GM18868 (cell line): Measurements from ENCODE around the gene CAMTA1.
"Not testable (repeated sequence)": the region's sequence is repeated elsewhere in the genome, so short reads cannot be mapped to it uniquely, and the experiment has no call there.

Experiments used
- ATAC-seq: cut with Tn5 transposase; IDR thresholded peaks from one replicate; pipeline ENCODE4 v1.9.1; 2021; ENCODE audit warnings: mild to moderate bottlenecking, moderate library complexity; ENCODE audit not compliant: unreplicated experiment

The CAMTA1 gene, protein sequence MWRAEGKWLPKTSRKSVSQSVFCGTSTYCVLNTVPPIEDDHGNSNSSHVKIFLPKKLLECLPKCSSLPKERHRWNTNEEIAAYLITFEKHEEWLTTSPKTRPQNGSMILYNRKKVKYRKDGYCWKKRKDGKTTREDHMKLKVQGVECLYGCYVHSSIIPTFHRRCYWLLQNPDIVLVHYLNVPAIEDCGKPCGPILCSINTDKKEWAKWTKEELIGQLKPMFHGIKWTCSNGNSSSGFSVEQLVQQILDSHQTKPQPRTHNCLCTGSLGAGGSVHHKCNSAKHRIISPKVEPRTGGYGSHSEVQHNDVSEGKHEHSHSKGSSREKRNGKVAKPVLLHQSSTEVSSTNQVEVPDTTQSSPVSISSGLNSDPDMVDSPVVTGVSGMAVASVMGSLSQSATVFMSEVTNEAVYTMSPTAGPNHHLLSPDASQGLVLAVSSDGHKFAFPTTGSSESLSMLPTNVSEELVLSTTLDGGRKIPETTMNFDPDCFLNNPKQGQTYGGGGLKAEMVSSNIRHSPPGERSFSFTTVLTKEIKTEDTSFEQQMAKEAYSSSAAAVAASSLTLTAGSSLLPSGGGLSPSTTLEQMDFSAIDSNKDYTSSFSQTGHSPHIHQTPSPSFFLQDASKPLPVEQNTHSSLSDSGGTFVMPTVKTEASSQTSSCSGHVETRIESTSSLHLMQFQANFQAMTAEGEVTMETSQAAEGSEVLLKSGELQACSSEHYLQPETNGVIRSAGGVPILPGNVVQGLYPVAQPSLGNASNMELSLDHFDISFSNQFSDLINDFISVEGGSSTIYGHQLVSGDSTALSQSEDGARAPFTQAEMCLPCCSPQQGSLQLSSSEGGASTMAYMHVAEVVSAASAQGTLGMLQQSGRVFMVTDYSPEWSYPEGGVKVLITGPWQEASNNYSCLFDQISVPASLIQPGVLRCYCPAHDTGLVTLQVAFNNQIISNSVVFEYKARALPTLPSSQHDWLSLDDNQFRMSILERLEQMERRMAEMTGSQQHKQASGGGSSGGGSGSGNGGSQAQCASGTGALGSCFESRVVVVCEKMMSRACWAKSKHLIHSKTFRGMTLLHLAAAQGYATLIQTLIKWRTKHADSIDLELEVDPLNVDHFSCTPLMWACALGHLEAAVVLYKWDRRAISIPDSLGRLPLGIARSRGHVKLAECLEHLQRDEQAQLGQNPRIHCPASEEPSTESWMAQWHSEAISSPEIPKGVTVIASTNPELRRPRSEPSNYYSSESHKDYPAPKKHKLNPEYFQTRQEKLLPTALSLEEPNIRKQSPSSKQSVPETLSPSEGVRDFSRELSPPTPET (N-terminal part only)

GRCh38 chr1:6785318-6785727 lies at the start of gene CAMTA1:
CAMTA1 (plus strand) TSS chr1:6785454; CDS start chr1:6785531, 77 bp downstream.
- ATAC-seq: no peak

- ATAC-seq: no peak
These were observed 46.1 kb upstream of the CAMTA1 start for GRCh38 chr1:6738987-6739676.

GRCh38 chr1:6742676-6743188 lies 42.5 kb upstream of the CAMTA1 start:
- not testable (repeated sequence) for ATAC-seq

GRCh38 chr1:6743189-6744101 lies 41.8 kb upstream of the CAMTA1 start:
- ATAC-seq: no peak

DNA sequence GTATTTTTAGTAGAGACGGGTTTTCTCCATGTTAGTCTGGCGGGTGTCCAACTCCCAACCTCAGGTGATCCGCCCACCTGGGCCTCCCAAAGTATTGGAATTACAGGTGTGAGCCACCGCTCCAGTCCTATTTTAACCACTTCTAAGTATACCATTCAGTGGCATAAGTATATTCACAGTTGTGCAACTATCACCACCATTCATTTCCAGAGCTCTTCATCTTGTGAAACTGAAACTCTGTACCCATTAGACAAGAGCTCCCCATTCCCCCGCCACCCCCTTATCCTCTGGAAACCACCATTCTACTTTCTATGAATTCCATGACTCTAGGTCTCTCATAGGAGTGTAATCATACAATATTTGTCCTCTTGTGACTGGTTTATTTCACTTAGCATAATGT lies 40.2 kb upstream of the CAMTA1 start:
- ATAC-seq: no peak

- no peak for ATAC-seq
These were observed 37.6 kb upstream of the CAMTA1 start for GRCh38 chr1:6747674-6748073.

- no peak for ATAC-seq
These were observed 34.8 kb upstream of the CAMTA1 start for GRCh38 chr1:6750490-6750889.

DNA sequence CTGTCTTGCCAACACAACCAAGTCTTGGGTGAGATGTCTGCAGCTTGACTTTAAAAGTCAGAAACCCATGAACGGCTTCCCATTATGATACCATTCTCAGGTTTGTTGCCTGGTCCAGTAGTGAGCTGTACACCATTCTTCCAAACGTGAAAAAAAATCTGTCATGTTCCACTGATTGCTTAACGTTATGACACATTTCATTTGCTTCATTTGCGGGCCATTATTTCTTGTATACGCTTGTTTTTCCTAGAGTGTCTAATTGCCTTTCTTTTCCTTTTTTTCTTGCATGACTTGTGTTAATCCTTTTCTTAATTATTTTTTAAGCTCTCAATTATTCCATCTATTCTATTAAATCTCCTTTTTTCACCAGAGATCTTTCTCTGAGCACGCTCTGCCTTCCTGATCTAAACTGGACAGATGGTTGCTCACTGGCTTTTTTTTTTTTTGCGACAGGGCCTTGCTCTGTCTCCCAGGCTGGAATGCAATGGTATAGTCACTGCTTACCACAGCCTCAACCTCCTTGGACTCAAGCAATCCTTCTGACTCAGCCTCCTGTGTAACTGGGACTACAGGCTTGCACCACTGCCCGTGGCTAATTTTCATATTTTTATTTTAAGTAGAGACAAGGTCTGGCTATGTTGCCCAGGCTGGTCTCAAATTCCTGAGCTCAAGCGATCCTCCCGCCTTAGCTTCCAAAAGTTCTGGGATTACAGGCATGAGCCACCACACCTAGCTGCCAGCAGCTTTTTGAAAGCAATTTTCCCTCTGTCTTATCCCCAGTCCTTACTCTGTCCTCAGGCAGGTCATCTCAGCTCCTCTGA lies 31.7 kb upstream of the CAMTA1 start:
- ATAC-seq: no peak

- ATAC-seq: no peak
These were observed 28.8 kb upstream of the CAMTA1 start for GRCh38 chr1:6756457-6756856.

DNA sequence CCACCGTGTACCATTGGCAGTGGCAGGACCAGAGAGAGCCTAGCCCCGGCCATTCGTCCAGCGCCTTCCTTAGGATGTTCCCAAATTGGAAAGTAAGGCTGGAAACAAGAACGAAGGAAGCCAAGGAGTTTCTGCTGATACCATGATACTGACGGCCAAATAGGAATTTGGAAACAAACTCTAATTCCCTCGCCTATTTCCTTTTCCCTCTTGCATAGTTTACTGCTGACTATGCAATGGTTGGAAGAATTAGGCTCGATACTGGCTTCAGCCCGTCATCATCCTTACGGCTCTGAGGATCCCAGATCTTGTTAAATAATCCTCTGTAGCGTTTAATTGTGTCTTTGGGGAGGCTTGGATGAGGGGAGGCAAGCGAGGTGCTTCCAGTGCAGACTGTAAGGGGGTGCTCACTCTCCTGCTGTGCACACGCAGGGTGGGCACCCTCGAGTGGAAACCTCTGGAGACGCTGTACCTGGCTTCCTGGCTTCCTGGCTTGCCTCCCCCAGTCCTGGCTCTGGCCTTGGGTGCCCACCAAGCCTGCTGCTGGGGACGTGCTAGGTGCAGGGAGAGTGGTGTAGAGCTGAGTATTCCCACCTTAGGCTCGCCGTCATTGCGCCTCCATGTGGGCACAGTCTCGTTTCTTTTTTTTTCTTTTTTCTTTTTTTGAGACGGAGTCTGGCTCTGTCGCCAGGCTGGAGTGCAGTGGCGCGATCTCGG lies 27.4 kb upstream of the CAMTA1 start:
- no peak for ATAC-seq

DNA sequence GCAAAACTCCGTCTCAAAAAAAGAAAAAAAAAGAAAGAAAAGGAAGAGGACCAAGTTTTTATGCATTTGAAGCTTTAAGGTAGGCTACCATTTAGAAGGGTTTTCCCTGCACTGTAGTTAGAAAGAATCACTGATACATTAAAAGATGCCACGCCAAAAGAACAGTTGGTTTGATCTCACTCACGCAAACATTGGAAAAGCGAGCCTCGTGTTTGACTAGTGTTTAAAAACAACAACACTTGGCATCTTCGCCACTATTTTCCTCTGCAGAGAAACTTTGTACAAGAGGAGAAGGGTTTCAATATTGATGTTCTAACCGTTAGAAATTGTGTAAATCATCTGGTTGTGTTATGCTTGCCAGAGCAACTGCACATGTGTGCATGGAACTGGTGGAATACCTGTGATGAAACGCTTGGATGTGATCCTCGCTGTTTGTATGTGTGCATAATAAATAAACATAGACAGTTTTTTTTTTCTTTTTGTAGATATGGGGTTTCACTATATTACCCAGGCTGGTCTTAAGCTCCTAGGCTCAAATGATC lies 24.0 kb upstream of the CAMTA1 start:
- ATAC-seq: no peak

DNA sequence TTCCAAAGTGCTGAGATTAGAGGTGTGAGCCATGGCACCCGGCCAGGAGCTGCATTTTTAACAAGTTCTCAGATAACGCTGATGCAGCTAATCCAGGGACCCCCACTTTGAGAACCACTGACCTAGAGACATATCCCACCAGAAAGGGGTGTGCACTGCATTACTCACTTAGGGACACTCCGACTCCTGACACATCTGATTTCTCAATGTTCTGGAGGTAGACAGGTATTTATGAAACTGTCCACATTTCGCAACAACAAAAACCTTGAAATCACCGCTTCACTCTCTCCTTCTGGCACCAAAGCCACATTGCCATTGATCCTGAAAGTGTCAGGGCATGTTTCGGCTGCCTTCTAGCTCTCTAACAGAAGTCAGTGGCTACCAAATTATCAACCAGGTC lies 23.2 kb upstream of the CAMTA1 start:
- ATAC-seq: no peak

DNA sequence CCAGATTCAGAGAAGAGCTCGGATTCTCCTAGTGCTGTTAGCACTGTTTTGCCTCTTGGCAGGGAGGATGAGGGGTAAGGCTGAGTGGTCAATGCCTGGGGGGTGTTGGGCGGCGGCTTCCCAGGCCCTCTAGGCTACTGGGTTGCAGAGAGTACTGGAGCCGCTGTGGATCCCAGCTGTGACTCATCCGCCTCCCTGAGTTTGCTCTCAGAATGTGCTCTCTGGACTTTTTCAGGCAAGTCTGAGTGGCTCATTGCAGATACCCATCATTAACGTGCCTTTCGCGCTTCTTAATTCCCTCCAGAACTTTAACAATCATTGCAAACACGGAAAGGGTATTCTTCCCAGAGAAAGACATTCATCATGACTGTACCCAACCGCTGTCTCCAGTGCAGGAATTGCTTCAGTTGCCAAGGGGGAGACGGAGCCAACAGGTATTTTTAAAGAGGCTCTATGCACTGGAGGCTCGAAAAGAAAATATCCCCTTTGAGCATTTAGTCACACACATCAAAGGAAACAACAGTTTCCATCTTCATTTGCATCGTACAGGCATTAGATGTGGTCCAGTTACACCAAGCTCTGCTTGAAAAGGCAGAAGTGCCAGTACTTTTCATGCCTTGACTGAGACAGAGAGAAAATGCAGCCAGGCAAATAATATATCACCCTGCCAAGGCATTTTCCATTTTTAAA lies 14.4 kb upstream of the CAMTA1 start:
- ATAC-seq: no peak

GRCh38 chr1:6771441-6771769 lies 13.8 kb upstream of the CAMTA1 start:
- no peak for ATAC-seq

DNA sequence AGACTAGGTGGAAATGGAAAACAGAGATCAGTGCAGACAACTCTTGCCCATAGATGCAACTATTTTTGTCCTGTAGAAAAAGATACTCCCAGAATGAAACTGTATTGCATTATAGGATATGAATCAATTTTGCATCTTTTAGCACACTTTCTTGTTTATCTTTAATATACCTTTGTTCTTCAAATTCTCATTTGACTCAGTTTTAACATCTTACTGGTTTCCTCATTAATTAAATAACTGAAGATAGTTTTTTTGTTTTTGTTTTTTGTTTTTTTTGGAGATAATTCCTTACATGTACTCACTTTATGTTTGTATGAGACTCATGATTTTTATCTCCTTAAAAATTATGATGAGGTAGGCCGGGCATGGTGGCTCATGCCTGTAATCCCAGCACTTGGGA lies 10.9 kb upstream of the CAMTA1 start:
- no peak for ATAC-seq

DNA sequence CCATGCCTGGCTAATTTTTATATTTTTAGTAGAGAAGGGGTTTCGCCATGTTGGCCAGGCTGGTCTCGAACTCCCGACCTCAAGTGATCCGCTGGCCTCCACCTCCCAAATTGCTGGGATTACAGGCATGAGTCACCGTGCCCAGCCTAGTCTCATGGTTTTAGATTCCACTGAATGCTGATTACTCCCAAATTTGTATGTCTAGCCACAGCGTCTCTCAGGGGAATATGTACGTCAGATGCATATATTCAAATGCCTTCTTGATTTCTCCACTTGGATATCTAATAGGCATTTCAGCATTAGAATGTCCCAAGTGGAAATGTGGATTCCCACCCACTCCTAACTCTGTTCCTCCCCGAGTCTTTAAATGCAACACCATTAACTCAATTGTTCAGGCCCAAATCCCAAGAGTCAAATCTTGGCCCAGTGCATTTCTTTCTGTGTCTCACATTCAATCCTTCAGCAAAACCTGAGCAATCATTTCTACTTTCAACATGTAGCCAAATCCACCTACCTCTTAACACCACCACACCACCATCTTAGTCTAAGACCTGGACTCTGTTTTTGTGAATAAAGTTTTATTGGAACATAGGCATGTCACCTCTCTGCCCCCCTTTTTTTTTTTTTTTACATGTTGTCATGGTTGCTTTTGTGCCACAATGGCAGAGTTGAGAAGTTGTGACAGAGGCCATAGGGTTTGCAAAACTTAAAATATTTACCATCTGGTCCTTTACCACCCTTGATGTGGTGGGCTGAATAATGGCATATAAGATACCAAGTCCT lies 9.8 kb upstream of the CAMTA1 start:
- no peak for ATAC-seq
